Activated effector memory CD4-positive, alpha-beta T cell treated with Interleukin-2 at 50 U/mL for 16 hours (primary cell): Measurements from ENCODE around the gene FER.
"Not testable (repeated sequence)": the region's sequence is repeated elsewhere in the genome, so short reads cannot be mapped to it uniquely, and the experiment has no call there.

Experiments used
- DNase-seq: peaks from one replicate; pipeline ENCODE4 v3.0.0-alpha.2; 2020

FER gene

GRCh38 chr5:109141222-109142200, 393.8 kb downstream of the FER start:
- no peak for DNase-seq

- no peak for DNase-seq
Measured at GRCh38 chr5:109143031-109143430, 395.3 kb downstream of the FER start.

- no peak for DNase-seq
Measured at GRCh38 chr5:109145139-109145538, 397.4 kb downstream of the FER start.

- DNase-seq, result no peak
Measured at GRCh38 chr5:109146591-109146990, 398.9 kb downstream of the FER start.

DNA sequence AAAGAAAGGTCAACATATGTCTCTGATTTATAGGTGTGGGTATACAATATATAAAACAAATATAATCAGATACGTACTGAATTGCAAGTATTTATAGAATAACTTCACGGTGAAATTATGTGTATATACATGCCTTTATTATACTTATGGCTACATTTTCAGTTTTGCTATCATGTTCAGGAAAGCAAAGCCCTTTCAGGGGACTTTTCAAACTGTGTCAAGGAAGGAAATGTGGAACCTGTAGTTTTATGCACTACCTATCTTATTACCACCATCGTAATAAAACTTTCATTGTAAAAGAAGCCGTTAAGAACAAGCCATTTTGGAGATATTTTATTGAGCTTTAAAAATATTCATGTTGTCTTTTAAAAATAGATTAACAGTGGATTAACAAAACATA, 404.9 kb downstream of the FER start:
- no peak for DNase-seq

GRCh38 chr5:109155625-109156024, 407.9 kb downstream of the FER start:
- no peak for DNase-seq

- DNase-seq, result no peak
Measured at GRCh38 chr5:109156885-109157284, 409.2 kb downstream of the FER start.

DNA sequence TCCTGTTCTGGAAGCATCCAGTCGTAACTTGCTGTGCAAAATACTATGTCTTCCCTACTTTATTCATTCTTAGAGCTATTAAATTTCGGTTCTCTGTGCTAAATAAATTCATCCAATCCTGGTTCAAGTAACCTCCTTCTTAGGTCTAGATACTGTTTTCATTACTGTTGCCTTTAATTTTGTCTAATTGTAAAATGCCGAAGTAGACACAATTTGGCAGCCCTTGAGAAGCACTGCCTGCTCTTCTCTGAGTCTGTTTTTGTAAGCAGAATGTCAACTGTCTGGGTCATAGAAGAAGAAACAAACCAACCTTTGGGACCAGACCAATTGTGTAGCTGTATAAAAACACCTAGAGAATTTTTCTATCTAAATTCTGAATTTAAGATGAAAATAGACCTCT, 412.8 kb downstream of the FER start:
- no peak for DNase-seq

GRCh38 chr5:109161914-109162683, 414.4 kb downstream of the FER start:
- DNase-seq, result no peak

- DNase-seq, result no peak
Measured at GRCh38 chr5:109163336-109163735, 415.6 kb downstream of the FER start.

DNA sequence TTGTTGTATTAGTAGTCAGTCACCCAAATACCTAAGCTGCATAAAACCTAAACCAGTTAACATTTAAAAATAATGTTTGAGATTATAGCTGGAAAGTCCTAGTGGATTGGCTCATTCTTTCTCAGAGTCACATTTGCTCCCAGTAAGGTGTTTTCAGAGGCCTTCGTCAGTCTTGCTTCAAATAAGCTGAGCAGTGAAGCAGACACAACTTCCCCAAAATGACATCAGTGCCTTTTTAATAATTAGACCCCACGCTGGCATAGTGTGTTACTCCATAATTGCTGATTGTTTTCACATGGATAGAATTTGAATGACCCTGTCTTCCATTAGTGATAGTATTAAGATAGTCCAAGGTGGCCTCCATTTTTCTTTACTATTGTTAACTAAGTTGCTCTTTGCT, 416.3 kb downstream of the FER start:
- no peak for DNase-seq

- no peak for DNase-seq
Measured at GRCh38 chr5:109167586-109167985, 419.9 kb downstream of the FER start.

GRCh38 chr5:109168151-109168550, 420.5 kb downstream of the FER start:
- DNase-seq, result no peak

DNA sequence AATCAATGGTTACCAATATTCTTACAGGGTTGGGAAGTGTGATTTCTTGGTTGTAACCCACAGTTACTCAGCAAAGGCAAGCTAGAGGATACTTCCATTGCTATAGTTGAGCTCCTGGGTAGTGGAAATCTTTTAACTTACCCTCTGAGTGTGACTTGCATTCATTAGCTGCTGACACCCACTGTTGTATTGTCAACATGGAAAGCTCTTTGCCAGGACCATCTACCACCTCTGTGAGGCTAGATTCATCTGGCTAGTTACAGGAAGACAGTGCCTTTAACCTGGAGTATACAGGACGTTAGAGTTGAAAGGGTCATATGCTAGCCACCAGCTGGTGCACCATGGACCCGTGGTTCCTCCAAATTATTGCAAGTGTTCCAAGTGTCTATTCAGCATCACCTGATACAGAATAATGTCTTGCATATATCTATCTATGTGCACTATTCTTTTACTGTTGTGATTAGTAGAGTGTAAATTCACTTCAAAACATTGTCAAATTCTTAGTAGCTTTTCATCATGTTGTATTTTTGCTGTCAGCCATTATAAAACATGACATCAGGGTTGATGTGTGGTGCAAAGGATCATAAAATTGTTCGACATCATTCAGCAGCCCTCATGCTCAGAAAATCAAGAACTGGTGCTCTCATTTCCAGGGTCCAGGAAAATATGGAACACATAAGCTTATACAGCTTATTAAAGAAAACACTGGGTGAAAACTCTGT, 423.1 kb downstream of the FER start:
- no peak for DNase-seq

DNA sequence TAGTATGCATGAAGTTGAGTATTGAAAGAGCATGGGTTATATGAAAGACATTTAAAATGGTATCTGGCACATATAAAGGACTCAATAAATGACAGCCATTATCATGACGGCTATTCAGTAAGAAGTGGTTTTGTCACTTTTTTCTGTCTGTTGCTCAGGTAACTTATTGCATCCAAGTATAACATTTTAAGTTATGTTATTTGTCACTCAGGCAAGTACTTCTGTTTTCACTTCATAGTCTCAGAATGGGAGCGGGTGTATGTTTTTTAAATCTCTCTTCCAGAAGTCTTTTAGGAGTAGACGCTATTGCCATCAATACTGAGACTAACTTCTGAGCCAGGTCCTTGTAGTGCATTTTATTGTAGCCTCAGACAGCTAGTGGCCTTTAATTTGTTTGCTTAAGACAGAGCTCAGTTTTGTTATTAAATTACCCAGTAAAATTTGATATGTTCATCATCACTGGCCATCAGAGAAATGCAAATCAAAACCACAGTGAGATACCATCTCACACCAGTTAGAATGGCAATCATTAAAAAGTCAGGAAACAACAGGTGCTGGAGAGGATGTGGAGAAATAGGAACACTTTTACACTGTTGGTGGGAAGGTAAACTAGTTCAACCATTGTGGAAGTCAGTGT, 423.9 kb downstream of the FER start:
- not testable (repeated sequence) for DNase-seq

DNA sequence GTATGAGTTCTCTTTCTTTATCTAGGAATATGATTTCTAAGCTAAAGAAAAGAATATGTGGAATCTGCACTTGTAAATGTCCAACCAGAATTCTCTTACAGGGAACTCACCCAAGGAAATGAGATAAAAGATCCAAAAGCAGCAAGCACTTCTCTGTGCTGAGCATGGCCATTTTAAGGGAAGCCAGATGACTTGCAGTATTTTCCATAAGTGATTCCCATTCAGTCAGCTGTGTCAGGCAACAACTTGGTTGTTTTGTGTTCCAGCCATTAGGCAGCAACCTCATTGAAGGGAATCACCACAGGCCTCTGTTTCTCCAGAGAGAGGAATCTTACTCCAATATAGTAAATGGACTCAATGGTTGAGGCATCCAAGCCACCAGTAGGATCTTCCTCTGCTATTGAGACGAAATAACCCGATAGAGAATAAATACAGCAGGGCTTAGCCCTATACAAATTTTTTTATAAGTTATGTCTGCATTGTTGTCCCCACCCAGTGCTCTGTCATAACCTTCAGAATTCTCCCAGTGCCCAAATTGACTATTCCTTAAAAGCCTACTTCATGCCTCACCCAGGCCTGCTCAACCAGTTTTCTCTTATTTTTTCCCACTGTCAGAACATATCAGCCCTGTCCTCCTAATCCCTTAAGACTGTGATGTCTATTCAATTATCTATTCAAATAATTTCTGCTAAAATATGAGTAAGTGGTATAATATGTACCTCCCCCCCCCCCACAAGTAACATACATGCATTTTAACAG, 425.5 kb downstream of the FER start:
- no peak for DNase-seq

DNA sequence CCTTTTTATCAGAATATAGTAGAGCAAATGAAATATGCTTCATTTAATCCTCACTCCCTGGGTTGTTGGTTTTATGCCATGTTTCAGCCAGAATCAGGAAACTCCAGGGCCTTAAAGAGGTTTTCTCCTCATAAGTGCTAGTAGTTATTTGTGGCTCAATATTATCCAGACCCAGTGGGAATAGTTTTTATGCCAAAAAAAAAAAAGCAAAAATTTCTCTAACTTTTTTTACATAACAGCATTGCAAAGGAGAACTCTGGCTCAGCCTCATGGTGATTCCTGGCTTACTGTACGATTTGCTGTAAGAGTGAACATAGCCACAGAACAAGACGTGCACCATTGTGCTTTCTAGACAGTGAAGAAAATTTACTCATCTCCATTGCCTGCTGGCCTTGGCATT, 429.5 kb downstream of the FER start:
- DNase-seq, result no peak

GRCh38 chr5:109177782-109178181, 430.1 kb downstream of the FER start:
- DNase-seq, result no peak

DNA sequence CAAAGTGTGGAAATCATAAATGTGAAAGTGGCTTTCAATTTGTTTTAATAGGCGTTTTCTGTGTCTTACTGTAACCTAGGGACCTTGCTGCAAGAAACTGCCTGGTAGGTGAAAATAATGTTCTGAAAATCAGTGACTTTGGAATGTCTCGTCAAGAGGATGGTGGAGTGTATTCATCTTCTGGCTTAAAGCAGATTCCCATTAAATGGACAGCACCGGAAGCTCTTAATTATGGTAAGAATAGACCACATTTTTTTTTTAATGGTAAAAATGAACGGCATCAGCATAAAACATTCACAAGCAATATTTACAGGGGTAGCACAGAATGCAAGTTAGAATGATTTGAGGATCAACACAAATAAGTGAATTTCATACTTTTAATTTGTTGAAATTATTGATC, 433.0 kb downstream of the FER start:
- DNase-seq, result no peak

DNA sequence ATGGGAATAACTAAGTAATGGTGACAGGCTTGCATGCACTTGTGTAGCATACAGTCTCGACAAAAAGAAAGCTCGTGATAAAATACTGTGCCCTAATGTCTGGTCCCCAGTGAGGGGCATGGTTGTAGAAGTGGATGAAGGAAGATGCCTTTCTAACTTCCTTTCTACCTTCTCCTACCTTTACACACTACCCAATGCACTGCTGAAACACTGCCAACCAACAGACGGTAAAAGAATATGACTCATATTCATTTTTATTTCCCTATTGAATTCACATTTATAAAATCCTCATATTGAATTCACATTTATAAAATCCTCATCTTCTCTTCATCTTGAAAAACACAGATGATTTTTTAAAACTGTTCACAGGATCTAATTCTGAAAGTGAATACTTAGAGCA, 439.1 kb downstream of the FER start:
- no peak for DNase-seq

DNA sequence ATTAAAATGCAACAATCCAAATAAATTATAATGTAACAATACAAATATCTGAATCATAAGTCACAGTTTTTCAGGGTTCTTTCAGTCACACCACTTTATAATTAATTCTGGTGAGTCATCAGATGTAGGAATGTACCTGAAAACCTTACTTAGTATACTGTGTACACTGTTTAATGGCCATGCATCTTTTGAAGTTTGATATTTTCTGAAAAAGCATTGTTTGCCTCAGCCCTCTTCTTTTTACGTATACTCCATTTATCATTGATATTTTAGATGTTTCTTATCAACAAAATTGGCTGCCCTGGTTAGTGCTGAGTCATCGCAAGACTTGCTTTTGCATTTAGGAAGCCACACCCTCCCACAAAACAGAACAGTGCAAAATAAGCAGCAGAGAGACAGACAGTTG, 443.5 kb downstream of the FER start:
- no peak for DNase-seq

GRCh38 chr5:109192027-109192426, 444.3 kb downstream of the FER start:
- DNase-seq, result no peak
